Kidney (tissue), 14 donors: Measurements from ENCODE around the gene TAX1BP3. TPM values are rescaled to one million over a fixed set of nuclear protein-coding genes. Genes with fewer than 3 reads are reported as not detected.

Source experiments
- DNase-seq, 5 donors: peaks; one replicate each; pipeline ENCODE4 v3.0.0-alpha.2; 2013 to 2020
- FAIRE-seq: peaks from 2 replicates; lab custom pipeline; 2012; peaks lifted over from hg19 to GRCh38; lab: Jason Lieb, UNC
- H3K27ac ChIP-seq, 2 donors: one replicate each; pipeline ENCODE4 v1.7.0; 2013; ENCODE audit warnings: low read depth in 2 of 2, low read length in 2 of 2, inconsistent platforms in 1 of 2
- H3K27me3 ChIP-seq: one replicate; pipeline ENCODE4 v1.7.1; 2013; ENCODE audit warnings: low read length, inconsistent platforms; ENCODE audit not compliant: control insufficient read depth, insufficient read depth
- H3K36me3 ChIP-seq, 3 donors: one replicate each; pipeline versions ENCODE4 v1.7.0 to v1.7.1; 2013; ENCODE audit warnings: low read length in 3 of 3, control low read depth in 1 of 3, inconsistent platforms in 1 of 3; ENCODE audit not compliant: insufficient read depth in 3 of 3, control insufficient read depth in 2 of 3
- H3K4me1 ChIP-seq, 3 donors: one replicate each; pipeline versions ENCODE4 v1.7.0 to v1.7.1; 2013; ENCODE audit warnings: low read length in 3 of 3, inconsistent platforms in 1 of 3, low read depth in 1 of 3; ENCODE audit not compliant: control insufficient read depth in 2 of 3, insufficient read depth in 2 of 3
- H3K4me3 ChIP-seq, 3 donors: one replicate each; pipeline versions ENCODE4 v1.7.0 to v1.8.1; 2013; ENCODE audit warnings: low read length in 3 of 3, control low read depth in 1 of 3, inconsistent platforms in 1 of 3
- H3K9ac ChIP-seq, 3 donors: one replicate each; pipeline versions ENCODE4 v1.7.0 to v1.7.1; 2013; ENCODE audit warnings: low read length in 3 of 3, control low read depth in 1 of 3, inconsistent platforms in 1 of 3
- H3K9me3 ChIP-seq, 3 donors: one replicate each; pipeline versions ENCODE4 v1.7.0 to v1.7.1; 2013; ENCODE audit warnings: low read length in 3 of 3, control low read depth in 1 of 3, inconsistent platforms in 1 of 3; ENCODE audit not compliant: control insufficient read depth in 2 of 3, insufficient read depth in 1 of 3
- CTCF ChIP-seq: IDR thresholded peaks from 3 replicates; pipeline ENCODE4 v1.5.1; 2012; ENCODE audit warnings: mild to moderate bottlenecking, moderate library complexity, borderline replicate concordance; ENCODE audit not compliant: insufficient read depth; ENCODE audit errors: extremely low read depth
- intact Hi-C: fragments of 100-400 bp; cut with DNase I; formaldehyde crosslinking; loops from one replicate; pipeline ENCODE4 v1.11.1; 2022
- polyA plus RNA-seq: library from polyadenylated mRNA; stranded (reverse); fragments of 350-450 nt; fragmentation: Illumina TruSeq; extraction: RNeasy Lipid Tissue Mini Kit (QIAGEN cat#74804); gene quantifications from one replicate; pipeline ENCODE4 v1.2.3, GENCODE V29; 2014; ENCODE audit warnings: low read depth, low replicate concordance; ENCODE audit not compliant: insufficient read depth
- total RNA-seq: library from RNA; stranded (reverse); fragmentation: NEBNext Ultra II Directional; extraction: Animal tissue kit (Norgen Biotek cat#: 25700); gene quantifications from one replicate; pipeline ENCODE4 v1.2.1, GENCODE V29; 2021
- donor health status: control.
- donor health status: control.
- donor health status: control.
- donor health status: control.
- donor health status: control.
- donor health status: DM: yes; HTN: yes; CAD: no.
- donor health status: Normal renal cell carcinoma (clear cell type).

TAX1BP3 gene
- total and polyA plus RNA-seq, 2 donors from 2014 or later: 128 to 158 TPM

DNA sequence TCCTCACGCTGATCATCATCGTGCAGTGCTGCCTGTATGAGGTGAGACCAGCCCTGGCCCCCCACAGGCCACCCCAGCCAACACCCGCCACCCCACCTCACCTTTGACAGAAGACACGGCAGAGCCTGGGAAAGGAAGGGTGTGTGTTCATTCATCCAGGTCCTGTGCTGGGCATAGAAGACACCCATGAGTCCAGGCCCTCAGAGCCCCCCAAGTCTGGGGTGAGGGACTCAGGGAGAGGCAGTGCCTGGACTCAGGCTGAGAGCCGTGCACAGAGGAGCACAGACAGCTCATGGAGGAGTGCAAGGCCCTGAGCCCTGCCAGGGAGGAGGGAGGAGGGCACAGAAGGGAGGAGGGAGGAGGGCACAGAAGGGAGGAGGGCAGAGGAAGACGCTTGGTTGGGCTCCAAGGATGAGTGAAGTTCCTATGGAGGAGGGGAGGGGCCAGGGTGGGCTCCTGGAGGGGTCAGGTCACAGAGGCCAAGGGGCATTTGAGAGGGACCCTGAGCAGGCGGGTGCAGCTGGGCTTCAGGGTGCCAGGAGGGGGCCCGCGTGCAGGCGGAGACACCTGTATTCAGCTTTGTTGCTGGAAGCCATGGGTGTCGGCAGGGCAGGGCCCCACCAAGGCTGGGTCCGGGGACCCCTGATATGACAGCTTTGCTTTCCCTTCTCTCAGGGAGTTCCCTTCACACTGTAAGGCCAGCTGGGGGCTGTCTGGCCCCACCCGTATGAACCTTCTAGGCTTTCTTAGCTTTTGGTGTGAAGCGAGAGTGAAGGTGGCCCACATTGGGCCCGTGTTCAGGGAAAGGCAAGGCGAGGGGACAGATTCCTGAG is 11.4 kb downstream of the TAX1BP3 start:
- H3K4me3 ChIP-seq: no peak overlapping the region
- H3K9me3 ChIP-seq: no peaks in the 10 kb centered on the region
- intact Hi-C loops: no loop called here
- H3K36me3 ChIP-seq: peaks cover 0 to 3% (median 0%) of the 10 kb centered on the region in 3 donors
- no peak for DNase-seq
- FAIRE-seq: no peak
- TF ChIP-seq CTCF: no peak
- H3K4me1 ChIP-seq: peaks cover 0 to 12% (median 9%) of the 10 kb centered on the region in 3 donors
- no peak overlapping the region for H3K9ac ChIP-seq
- no peaks in the 10 kb centered on the region for H3K27me3 ChIP-seq
- H3K27ac ChIP-seq: no peak overlapping the region

- no peak for DNase-seq
- Histone ChIP-seq H3K36me3 (peaks cover 0 to 3% (median 0%) of the 10 kb centered on the region in 3 donors), H3K9me3 (no peaks in the 10 kb centered on the region), H3K9ac (no peak overlapping the region), H3K4me1 (peaks cover 0 to 11% (median 7%) of the 10 kb centered on the region in 3 donors), H3K27me3 (no peaks in the 10 kb centered on the region), H3K4me3 (no peak overlapping the region), H3K27ac (no peak overlapping the region)
- intact Hi-C loops: no loop called here
- FAIRE-seq: no peak
- TF ChIP-seq CTCF: no peak
These were observed 12.0 kb downstream of the TAX1BP3 start for GRCh38 chr17:3656353-3656752.

- H3K9me3 ChIP-seq: no peaks in the 10 kb centered on the region
- FAIRE-seq: no peak
- no peak for TF ChIP-seq CTCF
- no peak overlapping the region for H3K4me3 ChIP-seq
- no peak overlapping the region for H3K27ac ChIP-seq
- H3K27me3 ChIP-seq: no peaks in the 10 kb centered on the region
- intact Hi-C loops: no loop called here
- H3K4me1 ChIP-seq: peaks cover 0 to 6% (median 1%) of the 10 kb centered on the region in 3 donors
- no peak overlapping the region for H3K9ac ChIP-seq
- no peak for DNase-seq
- no peaks in the 10 kb centered on the region for H3K36me3 ChIP-seq
These were observed 12.6 kb downstream of the TAX1BP3 start for GRCh38 chr17:3655766-3656165.
